GM21360 (cell line): ENCODE results near the gene HMGCLL1.

Source experiments
- ATAC-seq: cut with Tn5 transposase; IDR thresholded peaks from one replicate; pipeline ENCODE4 v1.9.1; 2021; ENCODE audit warnings: mild to moderate bottlenecking, moderate library complexity; ENCODE audit not compliant: unreplicated experiment

HMGCLL1 gene

DNA sequence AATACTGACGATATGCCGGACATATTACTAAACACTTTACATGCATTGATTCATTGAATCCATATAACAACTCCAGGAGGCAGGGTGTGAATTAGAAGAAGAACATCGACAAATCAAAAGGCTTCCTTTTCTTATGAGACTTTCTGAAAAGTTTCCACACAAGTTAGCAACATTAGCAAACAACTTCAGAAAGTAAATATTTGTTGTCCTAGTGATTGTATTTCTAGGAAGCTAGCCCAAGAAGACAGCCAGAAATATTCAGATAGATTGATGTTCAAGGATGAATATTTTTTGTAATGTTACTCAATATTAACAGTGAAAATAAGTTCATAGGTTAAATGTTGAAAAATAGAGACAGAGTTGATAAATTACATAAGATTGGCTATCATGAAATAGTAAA lies 131.1 kb downstream of the HMGCLL1 start:
- no peak for ATAC-seq

DNA sequence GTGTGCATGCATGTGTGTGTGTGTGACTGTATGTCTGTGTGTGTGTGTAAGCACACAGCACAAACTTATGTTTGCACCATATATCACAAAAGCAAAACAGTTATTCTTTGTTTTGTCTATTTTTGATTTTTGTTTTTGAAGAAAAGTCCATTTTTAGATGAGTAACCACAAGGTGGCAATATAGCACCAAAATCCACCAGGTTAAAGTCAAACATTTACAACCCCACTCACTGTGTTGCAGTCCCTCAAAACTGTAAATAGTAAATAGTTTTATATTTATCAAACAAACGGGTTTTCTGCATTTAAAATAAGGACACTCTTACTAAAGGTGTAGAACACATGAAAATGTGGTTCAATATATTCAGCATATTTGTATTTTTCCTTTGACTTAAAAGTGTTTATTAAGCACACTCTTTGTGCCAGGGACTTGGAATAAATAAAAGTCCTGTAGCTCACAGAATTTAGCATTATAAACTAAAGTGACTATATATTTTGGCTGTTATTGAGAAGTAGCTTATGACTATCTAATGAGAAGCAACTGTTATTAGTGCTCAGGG lies 133.3 kb downstream of the HMGCLL1 start:
- no peak for ATAC-seq

DNA sequence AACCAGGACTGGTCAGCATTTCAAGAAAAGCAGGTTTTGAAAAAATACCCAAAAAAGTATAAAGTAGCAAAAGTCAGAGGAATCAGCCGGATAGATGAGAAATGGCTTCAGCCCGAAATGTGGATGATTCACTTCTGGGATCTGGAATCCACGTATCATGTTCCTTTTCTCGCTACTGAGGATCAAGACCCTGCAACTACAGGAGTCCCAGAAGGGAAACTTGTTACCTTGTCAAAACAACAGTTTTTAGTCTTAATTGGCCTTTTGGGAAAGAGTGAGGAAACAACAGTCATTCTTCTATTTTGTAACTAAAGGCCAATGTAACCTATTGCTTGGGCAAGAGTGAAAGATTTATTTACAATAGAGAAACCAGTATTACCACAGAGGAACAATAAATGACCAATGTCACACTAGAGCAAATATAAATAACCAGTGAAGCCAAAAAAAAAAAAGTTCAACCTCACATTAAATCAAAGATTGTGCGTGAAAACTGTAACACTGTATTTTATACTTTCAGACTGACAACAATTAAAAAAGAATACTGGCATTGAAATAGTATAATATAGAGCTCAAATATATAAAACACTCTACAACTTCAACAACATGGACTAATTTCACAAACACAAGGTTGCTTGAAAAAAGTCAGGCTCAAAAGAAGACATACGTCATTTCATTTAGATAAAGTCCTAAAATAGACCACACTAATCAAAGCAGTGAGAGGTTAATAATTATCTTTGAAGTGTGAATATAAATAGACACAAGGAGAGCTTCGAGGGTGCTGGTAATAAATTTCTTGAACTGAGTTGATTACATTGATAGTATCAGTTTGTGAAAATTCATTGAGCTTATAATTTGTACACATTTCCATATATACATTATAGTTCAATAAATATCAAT lies 135.5 kb downstream of the HMGCLL1 start:
- no peak for ATAC-seq

DNA sequence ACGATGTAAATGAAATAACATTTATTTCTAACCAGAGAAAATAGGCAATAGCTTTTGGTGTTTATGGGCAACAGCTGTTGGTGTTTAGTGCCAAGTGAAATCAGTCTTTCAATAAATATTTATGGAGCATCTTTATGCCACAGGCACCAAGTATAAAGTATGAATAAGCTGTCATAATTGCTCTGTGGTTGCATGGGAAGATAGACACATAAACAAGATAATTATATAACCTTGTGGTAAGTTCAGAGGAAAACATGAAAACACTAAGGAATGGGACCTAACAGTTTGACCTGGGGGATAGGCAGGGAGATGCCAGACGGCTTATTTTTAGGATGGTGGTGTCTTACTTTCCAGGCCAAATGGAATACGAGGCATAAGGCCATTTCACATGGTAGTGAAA lies 140.8 kb downstream of the HMGCLL1 start:
- no peak for ATAC-seq

DNA sequence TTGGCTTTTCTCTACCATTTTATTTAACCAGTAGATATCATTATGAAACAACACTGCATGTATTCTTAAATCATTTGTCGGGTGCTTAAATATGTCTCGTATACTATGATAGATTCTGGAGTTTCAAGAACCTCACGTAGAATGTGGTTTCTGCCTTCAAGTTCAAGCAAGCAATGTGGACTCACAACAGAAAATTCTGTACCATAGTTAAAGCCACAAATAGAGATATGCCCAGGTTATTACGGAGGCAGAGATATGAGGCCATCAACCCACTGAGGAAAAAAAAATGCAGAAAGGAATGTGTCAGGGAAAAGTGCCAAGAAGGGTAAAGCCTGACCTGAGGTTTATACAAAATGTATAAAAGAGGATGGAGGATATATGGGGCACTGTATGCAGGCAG lies 141.9 kb downstream of the HMGCLL1 start:
- ATAC-seq, result no peak

DNA sequence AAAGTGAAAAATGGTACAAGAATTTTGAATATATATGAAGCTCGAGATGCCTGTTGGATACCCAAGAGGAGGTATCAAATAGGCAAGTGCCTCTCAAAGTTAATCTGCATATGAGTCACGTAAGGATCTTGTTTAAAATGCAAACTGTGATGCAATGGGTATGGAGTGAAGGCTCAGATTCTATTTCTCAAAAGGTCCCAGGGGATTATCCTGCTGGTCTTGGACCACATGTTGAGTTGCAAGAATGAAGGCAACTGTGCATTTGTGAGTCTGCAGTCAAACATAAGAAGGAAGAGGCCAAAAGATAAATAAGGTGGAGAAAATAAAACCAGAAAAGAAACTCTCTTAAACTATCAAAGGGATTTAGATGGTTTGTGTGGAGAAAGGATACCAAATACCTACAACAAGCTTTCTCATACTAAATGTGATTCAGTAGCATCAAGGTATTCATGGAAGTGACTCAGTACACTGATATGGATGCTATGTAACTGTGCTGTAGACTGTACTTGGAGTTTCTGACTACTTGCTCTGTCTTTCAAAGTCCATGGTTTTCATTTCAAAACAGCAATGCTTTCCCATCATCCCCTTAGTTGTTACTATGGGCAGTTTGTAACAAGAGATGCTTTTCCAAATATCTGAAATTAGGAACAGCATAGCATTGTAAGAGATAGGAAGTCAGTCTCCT lies 145.4 kb downstream of the HMGCLL1 start:
- ATAC-seq, result no peak

DNA sequence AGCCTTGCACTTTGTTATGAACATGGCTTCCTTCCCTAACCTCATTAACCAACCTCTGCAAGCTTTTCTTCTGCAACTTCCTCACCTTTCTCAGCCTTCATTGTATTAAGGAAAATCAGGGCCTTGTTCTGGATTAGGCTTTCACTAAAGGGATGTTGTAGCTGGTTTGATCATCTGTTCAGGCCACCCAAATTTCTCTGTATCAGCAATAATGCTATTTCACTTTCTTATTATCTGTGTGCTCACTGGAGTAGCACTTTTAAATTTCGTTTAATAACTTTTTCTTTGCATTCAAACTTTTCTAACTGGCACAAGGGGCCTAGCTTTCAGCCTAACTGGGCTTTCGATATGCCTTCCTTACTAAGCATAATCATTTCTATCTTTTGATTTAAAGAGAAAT lies 155.1 kb downstream of the HMGCLL1 start:
- no peak for ATAC-seq

DNA sequence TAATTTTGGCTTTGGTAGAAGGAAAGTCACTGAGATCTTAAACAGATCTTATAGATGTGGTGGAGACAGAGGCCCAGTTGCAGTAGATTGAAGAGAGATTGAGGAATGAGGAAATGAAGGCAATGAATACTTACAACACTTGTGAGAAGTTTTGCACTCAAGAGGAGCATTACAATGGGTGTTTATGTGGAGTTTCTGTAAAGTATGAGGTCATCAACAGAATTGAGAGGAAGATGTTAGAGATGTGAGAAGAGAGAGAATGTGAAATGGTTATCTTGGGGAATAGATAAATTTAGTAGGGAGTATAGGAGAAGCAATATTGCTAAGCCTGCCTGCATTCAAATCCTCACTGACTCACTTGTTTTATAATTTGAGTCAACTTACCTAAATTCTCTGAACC lies 168.3 kb downstream of the HMGCLL1 start:
- no peak for ATAC-seq

DNA sequence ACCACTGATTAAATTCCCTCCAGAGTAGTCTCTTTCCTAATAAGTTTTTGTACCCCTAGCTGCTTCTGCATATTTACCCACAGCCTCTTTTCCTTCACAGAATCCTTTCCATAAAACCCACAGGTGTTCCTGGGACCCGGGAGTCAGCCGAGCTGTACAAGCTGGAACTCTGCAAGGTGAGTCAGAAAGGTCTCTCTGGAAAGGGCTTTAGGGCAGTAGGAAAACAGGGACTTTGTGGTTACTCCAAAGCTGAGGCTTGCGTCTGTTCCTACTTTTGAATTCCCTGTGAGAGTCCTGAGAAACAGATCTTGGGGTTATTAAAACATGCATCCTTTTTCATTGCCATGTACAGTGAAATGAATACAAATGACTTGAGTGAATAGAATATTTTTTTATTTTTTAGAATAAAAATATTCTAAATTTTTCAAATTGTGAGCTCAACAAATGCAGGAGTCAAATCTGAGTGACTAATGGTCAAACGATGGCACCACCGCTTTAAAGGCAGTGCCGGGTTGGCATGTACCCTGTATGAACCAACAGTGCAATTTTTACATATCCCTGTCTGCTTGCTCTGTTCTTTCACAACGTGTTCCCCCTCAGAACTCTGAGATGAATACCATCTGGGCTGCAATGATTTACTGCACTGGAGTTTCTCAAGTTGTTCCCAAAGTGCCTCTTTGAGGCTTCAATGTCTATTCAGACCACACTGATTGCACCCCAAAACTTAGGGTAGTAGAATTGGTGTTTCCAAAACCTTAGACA lies 173.3 kb downstream of the HMGCLL1 start:
- ATAC-seq, result no peak

DNA sequence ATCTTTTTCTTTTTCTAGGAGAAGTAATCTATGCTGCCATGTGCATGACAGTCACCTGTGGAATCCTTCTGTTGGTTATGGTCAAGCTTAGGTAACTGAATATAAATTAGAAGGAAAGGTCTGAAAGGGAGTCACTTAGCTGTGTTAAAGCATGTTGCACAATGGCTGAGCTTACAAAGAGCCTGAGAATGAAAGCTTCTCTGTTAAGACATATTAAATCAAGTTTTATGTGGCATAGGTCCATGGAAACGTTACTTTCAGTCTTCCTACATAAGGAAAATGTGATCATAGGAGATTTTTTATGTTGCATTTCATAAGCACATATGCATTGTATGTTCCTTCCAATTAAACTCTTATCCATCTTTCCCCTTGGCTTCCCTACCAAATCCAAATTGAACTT lies 179.6 kb downstream of the HMGCLL1 start:
- no peak for ATAC-seq

DNA sequence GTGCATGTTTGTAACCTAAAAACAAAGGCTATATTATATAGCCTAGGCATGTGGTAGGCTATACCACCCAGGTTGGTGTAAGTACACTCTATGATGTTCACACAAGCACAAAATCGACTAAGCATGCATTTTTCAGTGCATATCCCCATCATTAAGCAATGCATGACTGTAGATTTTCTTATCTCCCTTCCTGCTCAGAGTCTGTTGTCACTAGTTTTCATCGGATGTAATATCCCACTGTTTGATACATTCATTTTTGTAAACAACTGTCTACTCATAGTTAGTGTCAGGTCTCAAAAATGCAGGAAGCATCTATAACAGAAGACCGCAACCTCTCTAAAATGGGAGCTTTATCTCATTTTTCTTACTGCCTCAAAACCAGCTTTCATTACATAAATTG lies 181.0 kb downstream of the HMGCLL1 start:
- ATAC-seq, result no peak

DNA sequence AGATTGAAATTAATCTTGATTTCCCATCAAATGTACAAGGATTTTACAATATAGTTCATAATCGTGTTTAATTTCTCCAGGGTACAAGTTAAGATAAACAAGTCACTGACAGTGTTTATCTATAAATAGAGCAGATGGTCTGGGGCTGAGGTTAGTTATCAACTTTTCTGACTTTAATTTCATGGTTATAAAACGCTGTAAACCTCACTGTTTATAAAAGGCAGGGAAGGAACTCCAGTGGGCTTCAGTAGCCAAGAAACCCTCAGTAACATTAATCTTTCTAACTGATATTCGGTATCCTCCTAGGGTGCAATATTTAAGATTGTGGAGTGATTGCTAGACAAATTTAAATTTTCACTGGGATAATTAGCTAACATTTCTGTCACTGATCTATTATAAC lies 183.1 kb downstream of the HMGCLL1 start:
- ATAC-seq, result no peak

DNA sequence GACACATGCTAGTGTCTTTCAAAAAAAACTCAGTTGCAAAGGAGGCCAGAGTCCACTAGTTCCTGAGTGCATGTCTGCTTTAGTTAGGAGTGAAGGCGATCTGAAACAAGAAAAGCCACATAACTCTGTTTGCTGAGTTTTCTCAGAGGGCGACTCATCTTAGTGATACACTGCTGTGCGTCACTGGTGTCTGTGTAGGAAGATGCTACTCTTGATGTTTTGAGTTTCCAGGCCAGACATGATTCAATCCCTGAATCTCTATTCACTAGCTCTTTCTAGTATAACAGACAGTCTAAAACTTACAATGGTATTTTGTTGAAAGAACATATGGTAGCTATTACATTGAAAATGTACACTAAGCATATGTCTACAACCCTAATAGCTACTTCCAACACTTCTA lies 190.8 kb downstream of the HMGCLL1 start:
- ATAC-seq, result no peak
